HL-60/S4 (cell line): ENCODE results near the gene IQGAP3.

Experiments
- in situ Hi-C: fragments of 300-500 bp; cut with MboI; formaldehyde crosslinking; loops from 2 replicates; pipeline ENCODE4 v1.14.3; 2022; ENCODE audit warnings: low sequenced_read_pairs

Gene IQGAP3

GRCh38 chr1:156547434-156547833, 24.9 kb downstream of the IQGAP3 start:
- in situ Hi-C loops, result no loop called here

- in situ Hi-C loops, result no loop called here
These were observed 26.1 kb downstream of the IQGAP3 start for GRCh38 chr1:156546267-156546666.

GRCh38 chr1:156544592-156545102, 27.7 kb downstream of the IQGAP3 start:
- in situ Hi-C loops, result no loop called here

GRCh38 chr1:156543066-156543465, 29.3 kb downstream of the IQGAP3 start:
- in situ Hi-C loops, result no loop called here

- in situ Hi-C loops, result no loop called here
These were observed 31.4 kb downstream of the IQGAP3 start for GRCh38 chr1:156540955-156541354.

- in situ Hi-C loops, result no loop called here
These were observed 32.5 kb downstream of the IQGAP3 start for GRCh38 chr1:156539818-156540355.

- in situ Hi-C loops, result no loop called here
These were observed 33.5 kb downstream of the IQGAP3 start for GRCh38 chr1:156538711-156539440.

GRCh38 chr1:156537027-156537426, 35.3 kb downstream of the IQGAP3 start:
- in situ Hi-C loops, result no loop called here

GRCh38 chr1:156534424-156535060, 37.8 kb downstream of the IQGAP3 start:
- in situ Hi-C loops, result no loop called here

GRCh38 chr1:156533568-156534220, 38.7 kb downstream of the IQGAP3 start:
- in situ Hi-C loops, result no loop called here

- in situ Hi-C loops, result no loop called here
These were observed 40.0 kb downstream of the IQGAP3 start for GRCh38 chr1:156532374-156532773.

GRCh38 chr1:156530006-156530405, 42.4 kb downstream of the IQGAP3 start:
- in situ Hi-C loops, result no loop called here

GRCh38 chr1:156528875-156529425, 43.4 kb downstream of the IQGAP3 start:
- in situ Hi-C loops, result no loop called here

GRCh38 chr1:156528231-156528630, 44.1 kb downstream of the IQGAP3 start:
- in situ Hi-C loops, result no loop called here

GRCh38 chr1:156527584-156527983, 44.8 kb downstream of the IQGAP3 start:
- in situ Hi-C loops, result no loop called here

- in situ Hi-C loops, result no loop called here
These were observed 46.4 kb downstream of the IQGAP3 start for GRCh38 chr1:156525856-156526489.

GRCh38 chr1:156525071-156525501, 47.3 kb downstream of the IQGAP3 start:
- in situ Hi-C loops, result no loop called here

GRCh38 chr1:156524481-156524869, 47.9 kb downstream of the IQGAP3 start:
- in situ Hi-C loops, result no loop called here

GRCh38 chr1:156523801-156524480, 48.4 kb downstream of the IQGAP3 start:
- in situ Hi-C loops, result no loop called here

- in situ Hi-C loops, result no loop called here
These were observed 49.9 kb downstream of the IQGAP3 start for GRCh38 chr1:156522443-156522970.
